Renal pelvis (tissue), 4 donors: ENCODE data around the gene TNFRSF8. TPM values are rescaled to one million over a fixed set of nuclear protein-coding genes. Genes with fewer than 3 reads are reported as not detected.
A peak's percentile ranks its signal among the peaks of the same experiment; 100 is the strongest.

Experiments
- DNase-seq: peaks from one replicate; pipeline ENCODE4 v3.0.0-alpha.2; 2013
- polyA plus RNA-seq, 3 donors: library from polyadenylated mRNA; unstranded; fragments of 120-200 nt; gene quantifications; one replicate each; pipeline ENCODE4 v1.2.1, GENCODE V29; 2013; ENCODE audit not compliant: insufficient read length in 3 of 3

Gene TNFRSF8
- polyA plus RNA-seq, 3 donors: 0.54 to 0.62 (median 0.58) TPM

GRCh38 chr1:12173631-12174121 lies 110.6 kb downstream of the TNFRSF8 start:
- no peak for DNase-seq

- DNase-seq: no peak
These were observed 112.1 kb downstream of the TNFRSF8 start for GRCh38 chr1:12174924-12175810.

GRCh38 chr1:12176298-12177118 lies 113.4 kb downstream of the TNFRSF8 start:
- no peak for DNase-seq

GRCh38 chr1:12177156-12177998 lies 114.3 kb downstream of the TNFRSF8 start:
- DNase-seq: no peak

GRCh38 chr1:12177999-12178441 lies 114.9 kb downstream of the TNFRSF8 start:
- no peak for DNase-seq

DNA sequence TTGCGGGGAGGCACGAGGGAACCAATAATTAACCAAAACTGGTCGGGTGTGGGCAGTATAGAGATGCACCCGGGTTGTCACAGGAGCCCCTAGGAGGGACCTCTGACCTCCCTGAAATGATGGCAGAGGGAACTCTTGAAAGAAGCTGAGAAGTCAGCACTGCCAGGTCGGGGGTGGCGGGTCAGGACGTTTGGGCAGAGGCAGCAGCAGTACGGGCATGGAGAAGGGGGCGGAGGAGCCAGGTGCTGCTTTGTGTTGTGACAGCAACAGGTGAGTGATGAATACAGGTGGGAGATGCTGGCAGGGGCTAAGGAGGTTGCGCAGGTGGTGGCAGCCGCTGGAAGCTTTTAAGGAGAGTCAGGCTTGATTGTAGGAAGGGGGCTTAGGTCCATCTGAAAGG lies 115.4 kb downstream of the TNFRSF8 start:
- no peak for DNase-seq

DNA sequence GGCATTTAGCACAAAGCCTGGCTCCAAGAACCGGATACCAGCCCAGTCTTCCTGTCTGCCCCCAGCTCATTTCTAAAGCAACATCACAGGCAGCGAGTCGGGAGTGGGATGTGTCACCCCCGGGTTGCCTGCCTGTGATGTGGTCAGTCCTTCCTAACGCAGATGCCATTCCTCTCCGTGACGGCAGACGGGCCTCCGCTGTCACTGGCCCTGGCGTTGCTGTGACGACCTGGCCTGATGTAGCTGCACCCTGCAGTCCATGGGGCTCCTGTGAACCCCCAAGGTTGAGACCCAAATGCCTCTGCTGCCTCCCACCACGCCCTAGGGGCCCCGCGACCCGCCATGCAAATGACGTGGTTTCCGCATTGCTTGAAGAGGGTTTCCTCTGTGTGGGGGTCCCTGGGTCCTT lies 116.0 kb downstream of the TNFRSF8 start:
- no peak for DNase-seq

GRCh38 chr1:12179676-12180075 lies 116.6 kb downstream of the TNFRSF8 start:
- no peak for DNase-seq

DNA sequence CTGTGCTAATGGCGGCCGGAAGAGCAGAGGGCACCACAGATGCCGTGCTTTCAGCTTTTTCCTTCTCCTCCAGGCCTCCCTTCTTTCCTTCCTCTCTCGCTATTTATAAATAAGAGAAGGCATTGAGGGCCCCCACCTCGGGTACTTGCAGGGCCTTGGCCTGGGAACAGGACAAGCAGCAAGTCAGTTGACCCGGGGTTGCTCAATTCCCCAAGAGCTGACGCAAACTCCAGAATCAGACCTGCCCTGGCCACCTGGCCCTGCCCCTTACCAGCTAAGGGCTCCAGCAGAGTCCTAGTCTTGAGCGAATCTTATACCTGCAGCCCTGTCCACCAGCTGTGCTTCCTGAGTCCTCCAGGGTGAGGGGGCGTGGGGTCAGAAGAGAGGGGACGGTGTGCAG lies 117.2 kb downstream of the TNFRSF8 start:
- DNase-seq: no peak

GRCh38 chr1:12180903-12181302 lies 117.8 kb downstream of the TNFRSF8 start:
- DNase-seq: no peak

DNA sequence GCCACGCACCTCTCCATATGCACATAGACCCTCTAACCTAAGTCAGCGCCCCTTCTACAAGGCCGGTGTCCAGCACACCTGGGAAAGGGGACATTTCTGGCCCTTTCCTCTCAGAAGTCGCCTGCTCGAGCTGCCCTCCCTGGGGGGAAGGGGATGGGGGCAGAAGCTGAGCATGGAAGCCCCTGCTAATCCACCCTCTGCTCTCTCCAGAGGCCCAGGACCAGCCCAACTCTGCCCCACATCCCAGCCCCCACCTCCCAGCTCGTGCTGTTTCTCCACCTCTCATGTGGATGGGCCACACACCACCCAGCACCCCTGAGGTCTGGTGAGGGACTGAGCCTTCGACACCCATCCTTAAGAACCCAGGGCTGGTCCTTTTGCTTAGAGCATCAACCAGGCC lies 118.5 kb downstream of the TNFRSF8 start:
- no peak for DNase-seq

GRCh38 chr1:12182410-12182984 lies 119.4 kb downstream of the TNFRSF8 start:
- DNase-seq: no peak

DNA sequence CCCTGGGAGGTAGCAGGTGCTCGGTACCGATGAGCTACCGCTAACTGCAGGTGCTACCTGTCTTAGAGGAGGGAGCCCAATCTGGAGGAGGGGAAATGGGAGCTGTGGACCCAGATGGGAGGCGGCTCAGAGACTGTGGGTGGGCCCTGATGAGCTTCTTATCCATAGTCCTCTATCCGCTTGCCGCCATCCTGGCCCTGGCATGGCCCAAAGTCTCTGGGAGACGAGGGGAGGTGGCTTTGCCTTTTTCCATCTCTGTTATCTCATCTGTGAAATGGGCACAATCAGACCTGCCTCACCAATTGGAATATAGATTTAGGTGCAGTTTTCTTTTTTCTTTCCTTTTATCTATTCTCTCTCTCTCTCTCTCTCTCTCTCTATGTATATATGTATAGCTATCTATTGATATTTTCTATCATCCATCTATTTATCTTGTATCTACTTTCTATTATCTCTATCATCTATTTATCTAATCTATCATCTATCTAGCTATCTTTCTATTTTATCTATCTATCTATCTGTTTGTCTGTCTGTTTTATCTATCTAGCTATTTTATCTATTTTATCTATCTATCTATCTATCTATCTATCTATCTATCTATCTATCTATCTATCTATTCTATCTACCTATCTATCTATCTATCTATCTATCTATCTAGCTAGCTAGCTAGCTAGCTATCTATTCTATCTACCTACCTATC lies 120.1 kb downstream of the TNFRSF8 start:
- DNase-seq: no peak

DNA sequence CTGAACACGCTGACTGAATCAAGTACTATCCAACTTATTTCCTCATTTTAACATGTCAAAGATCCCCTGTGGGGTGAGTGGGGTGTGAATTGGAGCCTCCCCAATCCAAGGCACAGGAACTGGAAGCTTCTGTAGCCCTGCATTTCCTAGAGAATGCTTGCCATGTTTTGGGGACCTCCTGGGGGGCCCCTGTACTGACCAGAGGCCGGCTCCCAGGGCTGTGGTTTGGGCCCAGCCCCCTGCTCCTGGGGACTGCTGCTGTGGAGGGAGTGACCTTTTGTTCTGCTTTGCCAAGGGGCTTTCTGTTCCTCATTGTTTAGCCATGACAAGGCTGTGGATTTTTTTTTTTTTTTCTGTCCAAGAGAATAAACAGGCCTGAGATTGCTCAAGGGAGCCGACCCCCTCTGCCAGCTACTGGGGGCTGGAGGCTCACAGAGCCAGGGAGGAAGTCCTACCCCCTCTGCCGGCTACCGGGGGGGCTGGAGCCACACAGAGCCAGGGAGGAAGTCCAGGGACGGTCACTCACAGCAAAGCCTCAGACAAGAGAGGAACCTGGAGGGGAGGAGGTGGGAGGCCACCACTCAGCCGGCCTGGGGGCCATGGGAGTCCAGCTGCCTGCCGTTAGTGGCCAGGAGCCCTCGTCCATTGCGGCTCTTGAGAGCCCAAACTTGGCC lies 121.0 kb downstream of the TNFRSF8 start:
- peak; percentile 45 for DNase-seq

DNA sequence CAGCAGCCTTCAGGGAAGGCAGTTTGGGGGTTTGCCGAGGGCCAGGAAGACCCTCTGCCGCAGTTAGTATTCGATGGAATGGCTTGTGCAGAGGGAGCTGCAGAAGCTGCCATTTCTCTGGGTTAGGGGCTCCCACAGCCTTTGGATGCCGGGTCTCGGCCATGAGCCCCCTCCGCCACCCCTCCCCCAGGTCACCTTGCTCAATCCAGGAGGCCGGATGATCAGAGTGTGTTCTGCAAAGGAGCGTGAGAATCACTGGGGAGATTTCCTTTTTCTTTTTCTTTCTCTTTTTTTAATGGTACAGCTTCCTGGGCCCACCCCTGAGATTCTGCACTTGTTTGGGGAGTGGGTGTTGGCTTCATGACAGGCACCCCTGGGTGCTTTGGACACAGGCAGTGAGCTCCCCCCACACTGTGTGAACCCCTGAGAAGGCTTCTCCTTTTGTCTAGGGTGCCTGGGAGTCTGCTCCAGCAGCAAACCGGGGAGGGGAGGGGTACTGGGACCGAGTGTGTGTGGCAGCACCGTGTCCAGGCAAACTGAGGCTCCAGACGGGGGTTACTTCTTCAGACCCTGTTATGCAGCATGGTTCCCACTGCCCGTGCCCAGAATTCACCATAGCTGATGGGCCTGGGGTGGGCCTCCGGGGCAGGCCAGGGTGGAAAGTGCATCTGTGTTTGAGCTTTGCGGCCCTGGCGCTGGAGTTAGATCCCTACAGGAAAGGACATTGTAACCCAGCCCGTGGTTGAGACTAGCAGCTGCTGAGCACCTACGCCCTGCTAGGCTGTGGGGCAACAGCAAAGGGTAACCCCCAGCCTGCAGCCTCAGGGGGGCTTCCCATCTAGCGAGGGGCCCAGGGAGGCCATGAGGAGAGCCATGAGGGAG lies 122.2 kb downstream of the TNFRSF8 start:
- no peak for DNase-seq

GRCh38 chr1:12185918-12186678 lies 123.0 kb downstream of the TNFRSF8 start:
- no peak for DNase-seq

DNA sequence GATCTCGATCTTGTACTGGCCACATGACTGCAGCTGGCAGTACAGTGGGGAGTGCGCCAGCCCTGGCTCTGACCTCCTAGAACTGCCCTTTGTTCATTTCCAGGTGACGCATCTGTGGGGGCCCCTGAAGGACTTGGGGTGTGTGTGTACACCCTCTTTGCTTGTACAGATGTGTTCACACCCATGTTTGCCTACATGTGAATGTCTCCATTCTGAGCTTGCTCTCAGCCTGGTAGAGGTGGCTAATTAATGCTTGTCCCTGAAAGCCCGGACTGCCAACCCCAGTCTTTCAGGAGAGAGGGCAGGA lies 123.5 kb downstream of the TNFRSF8 start:
- DNase-seq: no peak

DNA sequence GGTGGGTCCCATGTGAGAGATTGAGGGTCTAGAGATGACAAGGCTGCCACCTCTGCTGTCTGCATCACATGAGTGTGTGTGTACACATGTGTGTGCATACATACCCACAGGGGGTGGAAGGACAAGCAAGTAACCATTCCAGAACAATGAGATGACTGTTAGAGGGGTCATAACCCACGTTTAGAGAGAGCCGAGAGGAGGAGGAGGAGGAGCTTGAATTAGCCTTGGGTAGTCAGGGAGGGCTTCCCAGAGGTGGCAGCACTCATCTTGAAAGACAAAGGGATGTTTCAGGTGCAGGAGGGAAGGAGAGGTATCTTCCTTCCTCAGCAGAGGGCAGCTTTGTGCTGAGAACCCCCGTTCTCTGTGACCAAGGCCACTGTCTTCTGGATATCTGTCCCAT lies 125.0 kb downstream of the TNFRSF8 start:
- DNase-seq: no peak
